Bronchial epithelial cell (primary cell): ENCODE data around the gene SLC25A25. TPM values are rescaled to one million over a fixed set of nuclear protein-coding genes. Genes with fewer than 3 reads are reported as not detected.

Experiments
- DNase-seq: peaks from one replicate; pipeline ENCODE4 v3.0.0-alpha.2; 2010; ENCODE audit warnings: low read depth
- FAIRE-seq: peaks from 2 replicates; lab custom pipeline; 2011; peaks lifted over from hg19 to GRCh38; lab: Jason Lieb, UNC
- H3K27me3 ChIP-seq: 2 replicates; pipeline ENCODE4 v1.5.1; 2011; ENCODE audit warnings: low read length; ENCODE audit not compliant: control insufficient read depth, insufficient read depth
- H3K36me3 ChIP-seq: 2 replicates; pipeline ENCODE4 v1.5.1; 2011; ENCODE audit warnings: low read length; ENCODE audit not compliant: control insufficient read depth, insufficient read depth
- H3K4me3 ChIP-seq: 2 replicates; pipeline ENCODE4 v1.5.1; 2011; ENCODE audit warnings: mild to moderate bottlenecking, low read depth, low read length, control low read depth
- CTCF ChIP-seq: IDR thresholded peaks from 2 replicates; pipeline ENCODE4 v1.5.1; 2011; ENCODE audit warnings: mild to moderate bottlenecking, moderate library complexity, low read length, control low read depth, inconsistent platforms; ENCODE audit not compliant: insufficient read depth, severe bottlenecking
- total RNA-seq: library from RNA; depleted of rRNA; stranded (reverse); fragments of >200 nt; gene quantifications from 2 replicates; pipeline ENCODE4 v1.2.1, GENCODE V29; 2014

Gene SLC25A25
- total RNA-seq, 1 donor from 2014 or later, result 12.6 TPM

DNA sequence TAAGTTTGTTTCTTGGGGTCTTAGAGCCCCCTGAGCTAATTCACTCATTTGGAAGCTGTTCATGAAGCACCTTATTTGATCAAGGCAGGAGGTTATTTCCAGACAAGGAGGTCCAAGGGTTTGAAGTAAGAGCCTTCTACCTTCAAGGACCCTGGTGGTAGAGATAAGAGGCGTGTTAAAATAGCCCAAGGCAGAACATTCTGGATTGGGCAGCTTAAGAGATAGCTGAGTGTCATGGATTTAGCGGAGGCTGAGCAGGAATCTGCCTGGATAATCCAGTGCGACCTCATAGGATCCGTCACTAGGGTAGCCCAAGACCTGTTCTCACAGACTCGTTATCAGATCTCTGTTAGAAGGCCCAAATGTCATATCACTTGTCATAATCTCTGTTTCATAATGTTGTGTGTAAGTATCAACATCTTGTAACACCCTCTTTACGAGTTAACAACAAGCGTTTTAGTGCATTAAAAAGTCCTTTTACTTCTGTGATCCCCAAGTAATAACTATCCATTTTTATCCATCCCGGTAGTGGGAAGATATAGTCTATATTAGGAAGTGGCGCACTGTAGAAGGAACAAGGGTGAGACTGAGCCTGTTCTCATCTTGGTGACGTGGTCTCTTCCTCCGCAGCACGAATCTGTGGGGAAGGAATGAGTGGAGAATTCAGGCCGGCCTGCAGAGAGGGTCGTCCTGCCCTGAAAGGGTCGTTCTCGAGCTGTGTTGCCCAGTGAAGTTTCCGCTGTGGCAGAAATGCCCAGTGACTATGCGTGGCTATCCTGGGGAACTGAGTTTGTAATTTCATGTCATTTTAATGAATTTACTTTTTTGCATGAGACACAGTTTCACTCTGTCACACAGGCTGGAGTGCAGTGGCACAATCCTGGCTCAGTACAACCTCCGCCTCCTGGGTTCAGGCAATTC is 28.8 kb downstream of the SLC25A25 start:
- Histone ChIP-seq H3K36me3 (peaks cover 9% of the 10 kb centered on the region), H3K4me3 (no peak overlapping the region), H3K27me3 (no peaks in the 10 kb centered on the region)
- no peak for FAIRE-seq
- DNase-seq, result no peak
- no peak for TF ChIP-seq CTCF

DNA sequence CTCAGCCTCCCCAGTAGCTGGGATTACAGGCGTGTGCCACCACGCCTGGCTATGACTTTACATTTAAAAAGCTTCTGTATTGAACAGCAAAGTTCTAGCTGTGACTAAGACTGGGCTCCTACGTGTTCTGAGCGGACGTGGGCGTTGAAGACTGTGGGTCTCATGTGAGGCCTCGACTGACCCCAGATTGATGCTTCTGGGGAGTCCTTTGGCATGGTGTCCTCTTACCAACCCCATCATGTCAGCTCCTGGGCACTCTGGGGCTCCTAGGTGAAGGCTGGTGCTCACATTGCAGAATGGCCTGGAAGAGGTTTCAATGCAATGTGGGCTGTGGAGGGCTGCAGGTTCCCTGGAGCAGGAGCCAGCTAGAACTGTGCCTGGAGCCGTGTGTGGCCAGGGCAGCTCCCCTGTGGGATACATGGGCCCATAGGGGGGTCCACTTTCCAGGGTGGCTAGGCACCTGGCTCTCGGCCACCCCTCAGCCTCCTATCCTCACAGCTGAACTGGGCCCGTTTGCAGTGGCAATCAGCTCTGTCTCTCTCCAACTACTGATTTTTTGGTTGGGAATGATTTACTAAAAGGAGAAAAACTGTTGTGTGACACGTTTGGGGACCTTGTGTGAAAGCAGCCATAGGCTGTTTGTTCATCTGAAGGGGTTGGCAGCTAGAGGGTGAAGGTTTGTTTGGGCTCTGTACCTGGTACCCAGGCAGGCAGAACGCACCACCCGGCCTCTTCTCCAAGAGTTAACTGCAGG is 29.7 kb downstream of the SLC25A25 start:
- DNase-seq (no peak), FAIRE-seq (no peak)
- Histone ChIP-seq H3K4me3 (no peak overlapping the region), H3K27me3 (no peaks in the 10 kb centered on the region), H3K36me3 (peaks cover 17% of the 10 kb centered on the region)
- no peak for TF ChIP-seq CTCF

- Histone ChIP-seq H3K27me3 (no peaks in the 10 kb centered on the region), H3K4me3 (peak overlapping the region; percentile 64), H3K36me3 (peaks cover 24% of the 10 kb centered on the region)
- no peak for TF ChIP-seq CTCF
- peak; percentile 98 for DNase-seq
- no peak for FAIRE-seq
Observed at GRCh38 chr9:128098297-128099230, 30.5 kb downstream of the SLC25A25 start.

- DNase-seq (no peak), FAIRE-seq (no peak)
Observed at GRCh38 chr9:128099231-128099931, 31.3 kb downstream of the SLC25A25 start.

More at GRCh38 chr9:128099231-128099931, 31.3 kb downstream of the SLC25A25 start:
- TF ChIP-seq CTCF, result no peak
- H3K27me3 ChIP-seq, result no peaks in the 10 kb centered on the region
- H3K4me3 ChIP-seq, result peak overlapping the region; percentile 64
- peaks cover 27% of the 10 kb centered on the region for H3K36me3 ChIP-seq
